ENCODE results near the gene CRYBG2.

CRYBG2 gene

GRCh38 chr1:26279456-26280332, 74.2 kb downstream of the CRYBG2 start, which contains the start of gene SH3BGRL3:
Gene SH3BGRL3 (plus strand): TSS chr1:26280086. CDS start chr1:26280156, 70 bp downstream.
- no peaks in the 10 kb centered on the region for H3K9me2 ChIP-seq (replicated peaks; ENCODE audit: insufficient read depth, low read length)
- TF ChIP-seq, protein P1, sequence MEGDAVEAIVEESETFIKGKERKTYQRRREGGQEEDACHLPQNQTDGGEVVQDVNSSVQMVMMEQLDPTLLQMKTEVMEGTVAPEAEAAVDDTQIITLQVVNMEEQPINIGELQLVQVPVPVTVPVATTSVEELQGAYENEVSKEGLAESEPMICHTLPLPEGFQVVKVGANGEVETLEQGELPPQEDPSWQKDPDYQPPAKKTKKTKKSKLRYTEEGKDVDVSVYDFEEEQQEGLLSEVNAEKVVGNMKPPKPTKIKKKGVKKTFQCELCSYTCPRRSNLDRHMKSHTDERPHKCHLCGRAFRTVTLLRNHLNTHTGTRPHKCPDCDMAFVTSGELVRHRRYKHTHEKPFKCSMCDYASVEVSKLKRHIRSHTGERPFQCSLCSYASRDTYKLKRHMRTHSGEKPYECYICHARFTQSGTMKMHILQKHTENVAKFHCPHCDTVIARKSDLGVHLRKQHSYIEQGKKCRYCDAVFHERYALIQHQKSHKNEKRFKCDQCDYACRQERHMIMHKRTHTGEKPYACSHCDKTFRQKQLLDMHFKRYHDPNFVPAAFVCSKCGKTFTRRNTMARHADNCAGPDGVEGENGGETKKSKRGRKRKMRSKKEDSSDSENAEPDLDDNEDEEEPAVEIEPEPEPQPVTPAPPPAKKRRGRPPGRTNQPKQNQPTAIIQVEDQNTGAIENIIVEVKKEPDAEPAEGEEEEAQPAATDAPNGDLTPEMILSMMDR (IDR thresholded peaks at IDR 0.05; ENCODE audit: low read length), result peak; percentile 43
- TF ChIP-seq EZH2phosphoT487 (IDR thresholded peaks at IDR 0.05; ENCODE audit: low read length), result no peak
- no peak for TF ChIP-seq EZH2 (optimal IDR thresholded peaks at IDR 0.05; ENCODE audit: low read depth, low read length)
- H3K36me3 ChIP-seq (replicated peaks; ENCODE audit: insufficient read depth, low read length), result peaks cover 14% of the 10 kb centered on the region
- H4K20me1 ChIP-seq (ENCODE audit: insufficient read depth, low read length), result no peaks in the 10 kb centered on the region
- H3K4me2 ChIP-seq (ENCODE audit: low read depth, low read length), result peak within 1 kb of the TSS; percentile 95
- peak within 1 kb of the TSS; percentile 86 for H3K4me3 ChIP-seq (ENCODE audit: low read length)
- H2AFZ ChIP-seq (ENCODE audit: low read length), result peak within 1 kb of the TSS; percentile 66
- no peaks in the 10 kb centered on the region for H3K9me3 ChIP-seq (replicated peaks; ENCODE audit: insufficient read depth, low read length)
- peak within 1 kb of the TSS; percentile 79 for H3K9ac ChIP-seq (ENCODE audit: low read length)
- H3K79me2 ChIP-seq (ENCODE audit: low read length), result peaks cover 25% of the 10 kb centered on the region
- H3F3A ChIP-seq (ENCODE audit: insufficient read depth, low read length), result peaks cover 18% of the 10 kb centered on the region
- no peaks in the 10 kb centered on the region for H3K27me3 ChIP-seq (replicated peaks; ENCODE audit: insufficient read depth, low read length)
- H3K27ac ChIP-seq (ENCODE audit: low read length), result peak within 1 kb of the TSS; percentile 48; the same call in 1 of the 2 replicates
- peaks cover 16% of the 10 kb centered on the region for H3K4me1 ChIP-seq (ENCODE audit: low read length)
- peak; percentile 86 for DNase-seq

GRCh38 chr1:26278724-26279455, 75.0 kb downstream of the CRYBG2 start:
- H2AFZ ChIP-seq (ENCODE audit: low read length), result no peak overlapping the region
- H3K9ac ChIP-seq (ENCODE audit: low read length), result peak overlapping the region; percentile 79
- H3F3A ChIP-seq (ENCODE audit: insufficient read depth, low read length), result peaks cover 23% of the 10 kb centered on the region
- H3K36me3 ChIP-seq (replicated peaks; ENCODE audit: insufficient read depth, low read length), result peaks cover 14% of the 10 kb centered on the region
- no peaks in the 10 kb centered on the region for H4K20me1 ChIP-seq (ENCODE audit: insufficient read depth, low read length)
- no peaks in the 10 kb centered on the region for H3K9me2 ChIP-seq (replicated peaks; ENCODE audit: insufficient read depth, low read length)
- peak overlapping the region; percentile 86 for H3K4me3 ChIP-seq (ENCODE audit: low read length)
- no peaks in the 10 kb centered on the region for H3K9me3 ChIP-seq (replicated peaks; ENCODE audit: insufficient read depth, low read length)
- peak overlapping the region; percentile 48; the same call in 1 of the 2 replicates for H3K27ac ChIP-seq (ENCODE audit: low read length)
- H3K4me1 ChIP-seq (ENCODE audit: low read length), result peaks cover 16% of the 10 kb centered on the region
- H3K27me3 ChIP-seq (replicated peaks; ENCODE audit: insufficient read depth, low read length), result no peaks in the 10 kb centered on the region
- no peak for TF ChIP-seq EZH2 (optimal IDR thresholded peaks at IDR 0.05; ENCODE audit: low read depth, low read length)
- TF ChIP-seq EZH2phosphoT487 (IDR thresholded peaks at IDR 0.05; ENCODE audit: low read length), result no peak
- TF ChIP-seq, protein P1 (IDR thresholded peaks at IDR 0.05; ENCODE audit: low read length), result no peak
- no peak for DNase-seq
- peak overlapping the region; percentile 95 for H3K4me2 ChIP-seq (ENCODE audit: low read depth, low read length)
- peaks cover 25% of the 10 kb centered on the region for H3K79me2 ChIP-seq (ENCODE audit: low read length)

- H3K9ac ChIP-seq (ENCODE audit: low read length), result no peak overlapping the region
- no peak overlapping the region for H3K27ac ChIP-seq (ENCODE audit: low read length)
- H3K4me2 ChIP-seq (ENCODE audit: low read depth, low read length), result no peak overlapping the region
- no peaks in the 10 kb centered on the region for H4K20me1 ChIP-seq (ENCODE audit: insufficient read depth, low read length)
- H2AFZ ChIP-seq (ENCODE audit: low read length), result no peak overlapping the region
- no peaks in the 10 kb centered on the region for H3K9me2 ChIP-seq (replicated peaks; ENCODE audit: insufficient read depth, low read length)
- TF ChIP-seq EZH2phosphoT487 (IDR thresholded peaks at IDR 0.05; ENCODE audit: low read length), result no peak
- TF ChIP-seq, protein P1 (IDR thresholded peaks at IDR 0.05; ENCODE audit: low read length), result no peak
- no peak for TF ChIP-seq EZH2 (optimal IDR thresholded peaks at IDR 0.05; ENCODE audit: low read depth, low read length)
- peaks cover 25% of the 10 kb centered on the region for H3K79me2 ChIP-seq (ENCODE audit: low read length)
- no peaks in the 10 kb centered on the region for H3K27me3 ChIP-seq (replicated peaks; ENCODE audit: insufficient read depth, low read length)
- H3K36me3 ChIP-seq (replicated peaks; ENCODE audit: insufficient read depth, low read length), result peaks cover 14% of the 10 kb centered on the region
- H3K4me3 ChIP-seq (ENCODE audit: low read length), result no peak overlapping the region
- peaks cover 16% of the 10 kb centered on the region for H3K4me1 ChIP-seq (ENCODE audit: low read length)
- no peak for DNase-seq
- H3F3A ChIP-seq (ENCODE audit: insufficient read depth, low read length), result peaks cover 23% of the 10 kb centered on the region
- H3K9me3 ChIP-seq (replicated peaks; ENCODE audit: insufficient read depth, low read length), result no peaks in the 10 kb centered on the region
Observed at GRCh38 chr1:26278303-26278702, 75.6 kb downstream of the CRYBG2 start.
